HuH-7 (cell line): ENCODE data around the gene ZNF780B.
"Not testable (repeated sequence)": the region's sequence is repeated elsewhere in the genome, so short reads cannot be mapped to it uniquely, and the experiment has no call there.

ENCODE experiments used
- DNase-seq: peaks from one replicate; pipeline ENCODE4 v3.0.0; 2011; ENCODE audit warnings: low spot score

Gene ZNF780B

DNA sequence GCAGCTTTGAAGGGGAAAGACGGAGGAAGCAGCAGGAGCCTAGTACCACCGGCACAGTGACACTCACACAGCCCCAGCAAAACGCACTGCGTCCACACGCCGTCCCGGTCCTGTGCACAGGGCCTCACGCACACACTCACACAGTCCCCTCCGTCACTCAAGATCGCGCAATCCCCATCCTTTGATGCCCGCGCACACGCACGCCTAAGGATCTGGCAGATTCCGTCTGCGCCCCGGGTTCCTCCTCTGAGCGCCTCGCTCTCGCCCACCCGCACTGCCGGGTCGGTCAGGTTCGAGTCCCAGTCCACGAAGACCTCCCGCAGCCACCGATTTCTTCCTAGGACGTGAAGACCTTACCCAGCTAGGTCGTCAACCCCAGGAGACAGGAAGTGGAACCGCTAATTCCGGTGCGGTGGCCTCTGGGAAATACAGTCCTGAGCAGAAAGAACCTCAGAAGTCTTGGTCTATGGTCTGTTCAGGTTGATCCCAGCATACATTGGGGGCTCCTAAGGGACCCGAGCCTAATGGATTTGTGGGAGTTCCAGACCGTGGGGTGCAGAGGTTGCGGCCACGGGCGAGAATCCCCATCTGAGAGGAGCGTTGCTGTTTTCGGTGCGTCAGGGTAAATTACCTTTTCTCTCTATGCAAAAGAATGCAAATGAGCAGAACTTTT is at the start of gene ZNF780B:
TSS of gene ZNF780B (minus strand) at position 400 of the 673 bp plus-strand sequence. CDS start 5,899 bp downstream, outside the sequence.
- DNase-seq = peak; percentile 78

- DNase-seq = no peak
These were observed 48.7 kb upstream of the ZNF780B start for GRCh38 chr19:40104754-40105153.

GRCh38 chr19:40103600-40103999 is 47.6 kb upstream of the ZNF780B start:
- no peak for DNase-seq

DNA sequence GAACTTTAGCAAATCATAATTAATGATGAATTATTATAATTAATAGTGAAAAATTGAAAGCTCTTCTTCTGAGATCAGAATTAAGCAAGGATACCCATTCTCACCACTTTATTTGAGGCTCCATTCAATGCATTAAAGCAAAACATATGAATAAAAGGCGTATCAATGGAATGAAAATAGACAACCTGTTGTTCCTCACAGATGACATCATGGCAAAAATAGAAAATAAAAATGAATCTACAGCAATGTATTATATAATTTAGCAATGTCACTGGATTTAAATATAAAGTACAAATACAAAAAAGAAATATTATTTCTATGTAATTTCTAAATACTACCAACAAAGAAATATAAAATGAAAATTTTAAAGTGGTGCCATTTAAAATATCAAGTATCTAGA is 45.8 kb upstream of the ZNF780B start:
- no peak for DNase-seq

DNA sequence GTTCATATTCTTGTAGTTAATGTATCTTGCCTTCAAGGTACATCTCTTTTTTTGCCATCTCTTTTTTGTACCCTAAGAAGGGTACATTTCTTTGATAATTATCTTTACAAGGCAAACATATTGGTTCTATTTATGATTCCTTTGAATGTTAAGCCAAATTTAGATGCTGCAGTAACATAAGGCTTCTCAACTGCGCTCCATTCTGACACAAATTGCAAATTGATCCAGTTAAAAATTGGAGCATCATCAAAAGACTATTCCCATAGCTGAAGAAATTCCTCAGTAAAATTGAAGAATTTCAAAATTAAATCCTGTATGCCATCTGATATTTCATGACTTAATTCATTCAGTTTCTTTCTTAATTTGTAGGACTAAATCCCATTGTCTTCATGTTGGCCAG is 37.4 kb upstream of the ZNF780B start:
- no peak for DNase-seq

- no peak for DNase-seq
These were observed 35.4 kb upstream of the ZNF780B start for GRCh38 chr19:40091205-40092129.

DNA sequence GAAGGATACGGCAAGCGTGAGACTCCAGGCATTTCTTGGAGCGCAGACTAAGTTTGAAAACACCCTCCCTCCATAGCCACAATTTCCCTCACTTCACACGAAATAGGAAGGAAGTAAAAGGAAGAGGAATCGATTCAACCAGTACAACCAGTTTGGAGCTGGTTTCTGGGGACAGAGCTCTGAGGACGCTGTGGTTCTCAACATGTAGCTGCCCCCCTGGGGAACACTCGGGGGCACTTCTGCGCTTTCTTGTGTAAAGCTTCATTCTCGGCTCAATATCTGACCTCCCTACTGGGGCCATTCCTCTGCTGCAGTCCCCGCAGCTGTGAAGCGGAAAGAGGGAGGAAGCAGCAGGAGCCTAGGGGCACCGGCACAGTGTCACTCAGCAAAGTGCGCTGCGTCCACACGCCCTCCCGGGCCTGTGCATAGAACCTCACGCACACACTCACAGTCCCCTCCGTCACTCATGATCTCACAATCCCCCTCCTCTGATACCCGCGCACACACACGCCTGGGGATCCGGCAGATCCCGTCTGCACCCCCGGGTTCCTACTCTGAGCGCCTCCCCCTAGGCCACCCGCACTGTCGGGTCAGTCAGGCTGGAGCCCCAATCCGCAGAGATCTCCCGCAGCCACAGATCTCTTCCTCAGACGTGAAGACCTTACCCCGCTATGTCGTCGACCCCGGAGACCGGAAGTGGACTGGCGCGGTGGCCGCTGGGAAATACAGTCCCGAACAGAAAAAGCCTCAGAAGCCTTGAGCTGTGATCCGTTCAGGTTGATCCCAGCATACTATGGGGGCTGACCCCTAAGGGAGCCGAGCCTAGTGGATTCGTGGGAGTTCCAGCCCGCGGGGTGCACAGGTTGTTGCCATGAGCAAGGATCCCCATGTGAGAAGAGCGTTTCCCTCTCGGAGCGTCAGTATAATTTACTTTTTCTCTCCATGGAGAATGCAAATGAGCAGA is 34.5 kb upstream of the ZNF780B start, which contains the start of gene ZNF780A:
TSS of gene ZNF780A (minus strand) at position 703 of the 964 bp plus-strand sequence. CDS start 6,190 bp downstream, outside the sequence.
- DNase-seq = peak; percentile 85

DNA sequence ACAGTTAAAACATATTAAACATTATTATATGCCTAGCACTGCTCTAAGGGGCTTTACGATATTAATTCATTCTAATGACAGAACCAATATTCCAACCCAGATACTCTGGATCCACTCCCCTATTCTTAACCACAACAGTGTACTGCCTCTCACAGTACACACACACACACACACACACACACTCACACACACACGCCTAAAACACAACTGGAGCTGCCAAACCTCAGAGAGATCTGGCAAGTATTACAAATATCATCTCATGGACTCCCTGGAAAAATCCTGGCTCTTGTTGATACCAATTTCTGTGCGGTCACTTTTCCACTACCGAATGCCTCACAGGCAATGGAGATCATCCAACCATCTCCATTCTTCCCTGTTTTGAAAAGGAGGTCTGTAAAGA is 33.4 kb upstream of the ZNF780B start:
- DNase-seq = no peak

DNA sequence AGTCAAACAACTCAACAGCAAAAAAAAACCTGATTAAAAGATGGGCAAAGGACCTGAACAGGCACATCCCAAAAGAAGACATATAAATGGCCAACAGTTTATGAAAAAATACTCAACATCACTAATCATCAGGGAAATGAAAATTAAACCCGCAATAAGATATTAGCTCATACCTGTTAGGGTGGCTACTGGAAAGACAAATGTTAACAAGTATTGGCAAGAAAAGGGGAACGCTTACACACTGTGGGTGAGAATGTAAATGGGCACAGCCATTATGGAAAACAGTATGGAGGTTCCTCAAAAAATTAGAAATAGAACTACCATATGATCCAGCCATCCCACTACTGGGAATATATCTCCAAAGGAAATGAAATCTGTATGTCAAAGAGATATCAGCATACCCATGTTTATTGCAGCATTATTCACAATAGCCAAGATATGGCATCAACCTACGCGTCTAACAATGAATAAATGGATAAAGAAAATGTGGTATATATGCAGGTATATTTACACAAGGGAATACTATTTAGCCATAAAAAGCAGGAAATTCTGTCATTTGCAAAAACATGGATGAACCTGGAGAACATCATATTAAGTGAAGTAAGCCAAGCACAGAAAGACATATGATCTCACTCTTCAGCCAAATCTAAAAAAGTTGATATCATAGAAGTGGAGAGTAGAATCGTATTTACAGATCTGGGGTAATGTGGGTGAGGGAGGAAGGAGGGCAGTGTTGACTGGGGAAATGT is 32.4 kb upstream of the ZNF780B start:
- no peak for DNase-seq

DNA sequence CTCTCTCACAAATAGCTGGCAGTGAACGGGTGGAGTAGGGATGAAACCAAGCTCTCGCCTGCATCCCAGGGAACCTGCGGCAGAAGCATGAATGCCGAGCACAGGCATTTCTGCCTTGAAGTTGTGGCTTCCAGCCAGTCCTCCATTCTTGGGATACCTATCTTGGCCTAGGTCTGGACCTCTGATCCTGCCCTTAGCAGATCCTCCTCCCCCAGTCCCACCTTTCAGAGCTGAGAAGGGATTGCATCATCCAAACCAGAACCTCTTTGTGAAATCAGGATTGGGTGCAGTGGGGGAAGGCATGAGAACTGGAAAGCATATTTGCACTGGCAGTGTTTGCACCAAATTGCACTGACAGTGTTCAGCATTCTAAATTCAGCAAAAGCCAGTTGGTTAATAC is 28.9 kb upstream of the ZNF780B start:
- no peak for DNase-seq

GRCh38 chr19:40081411-40081810 is 25.4 kb upstream of the ZNF780B start:
- DNase-seq = no peak

DNA sequence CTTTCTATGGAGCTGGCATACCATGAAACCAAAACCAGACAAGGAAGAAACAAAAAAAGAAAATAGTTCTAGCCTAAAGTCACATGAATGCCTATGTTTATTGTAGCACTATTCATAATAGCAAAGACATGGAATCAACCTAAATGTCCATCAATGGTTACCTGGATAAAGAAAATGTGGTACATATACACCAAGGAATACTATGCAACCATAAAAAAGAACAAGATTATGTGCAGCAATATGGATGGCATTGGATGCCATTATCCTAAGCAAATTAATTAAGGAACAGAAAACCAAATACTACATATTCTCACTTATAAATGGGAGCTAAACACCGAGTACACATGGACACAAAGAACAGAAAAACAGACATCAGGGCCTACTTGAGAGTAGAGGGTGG is 24.3 kb upstream of the ZNF780B start:
- no peak for DNase-seq

DNA sequence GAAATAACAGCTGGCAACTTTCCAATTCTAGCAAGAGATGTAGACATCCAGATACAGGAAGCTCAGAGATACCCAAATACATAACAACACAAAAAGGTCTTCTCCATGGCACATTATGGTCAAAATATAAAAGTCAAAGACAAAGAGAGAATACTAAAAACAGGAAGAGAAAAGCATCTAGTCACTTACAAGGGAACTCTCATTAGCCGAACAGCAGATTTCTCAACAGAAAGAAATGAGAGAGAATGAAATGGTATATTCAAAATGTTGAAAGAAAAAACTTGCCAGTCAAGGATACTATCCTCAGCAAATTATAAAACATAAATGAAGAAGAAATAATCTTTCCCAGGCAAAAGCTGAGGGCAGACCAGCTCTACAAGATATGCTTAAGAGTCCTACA is 22.3 kb upstream of the ZNF780B start:
- no peak for DNase-seq

- DNase-seq = no peak
These were observed 14.0 kb upstream of the ZNF780B start for GRCh38 chr19:40070058-40070457.

DNA sequence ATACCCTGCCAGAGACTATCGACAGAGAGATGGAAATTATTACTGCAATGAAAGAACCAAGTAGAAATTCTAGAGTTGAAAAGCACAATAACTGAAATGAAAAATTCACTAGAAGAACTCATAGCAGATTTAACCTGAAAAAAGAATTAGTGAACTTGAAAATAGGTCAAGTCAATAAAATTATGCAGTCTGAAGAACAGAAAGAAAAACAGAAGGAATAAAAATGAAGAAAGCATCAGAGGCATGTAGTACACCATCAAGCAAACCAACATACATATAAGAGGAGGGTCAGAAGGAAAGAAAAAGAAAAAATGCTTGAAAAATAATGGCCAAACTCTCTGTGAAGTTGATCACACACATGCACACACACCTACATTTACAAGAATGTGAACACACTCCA is 3.6 kb upstream of the ZNF780B start:
- no peak for DNase-seq

GRCh38 chr19:40057166-40057565 is 1.1 kb upstream of the ZNF780B start:
- no peak for DNase-seq

DNA sequence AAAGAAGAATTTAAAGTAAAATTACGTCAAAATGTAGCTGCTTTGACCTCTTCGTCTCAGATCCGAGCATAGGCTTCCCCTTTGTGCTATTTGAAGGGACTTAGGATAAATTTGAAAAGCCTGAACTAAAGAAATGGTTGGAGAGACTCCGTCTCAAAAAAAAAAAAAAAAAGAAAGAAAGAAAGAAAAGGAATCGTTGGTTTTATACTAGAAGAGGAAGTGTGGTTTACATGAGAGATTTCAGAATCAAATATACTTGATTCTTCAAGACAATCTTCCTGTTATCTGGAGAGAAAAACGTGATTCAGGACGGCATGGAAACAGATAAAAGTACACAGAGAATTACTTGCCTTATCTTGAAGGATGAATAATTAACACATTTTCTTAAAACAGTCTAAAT is 474 bp upstream of the ZNF780B start:
- no peak for DNase-seq

GRCh38 chr19:40055049-40055448 is 982 bp downstream of the ZNF780B start:
- no peak for DNase-seq

DNA sequence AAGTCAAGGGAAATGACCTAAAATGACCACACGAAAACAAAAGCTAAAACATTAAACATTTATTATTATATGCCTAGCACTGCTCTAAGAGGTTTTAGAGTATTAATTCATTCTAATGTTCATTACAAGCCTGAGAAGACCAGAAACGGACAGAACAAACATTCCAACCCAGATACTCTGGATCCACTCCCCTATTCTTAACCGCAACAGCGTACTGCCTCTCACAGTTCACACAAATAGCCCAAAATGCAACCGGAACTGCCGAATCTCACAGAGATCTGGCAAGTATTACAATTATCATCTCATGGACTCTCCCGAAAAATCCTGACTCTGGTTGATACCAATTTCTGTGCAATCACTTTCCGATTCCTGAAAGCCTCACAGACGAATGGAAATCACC is 1.4 kb downstream of the ZNF780B start:
- DNase-seq = no peak

DNA sequence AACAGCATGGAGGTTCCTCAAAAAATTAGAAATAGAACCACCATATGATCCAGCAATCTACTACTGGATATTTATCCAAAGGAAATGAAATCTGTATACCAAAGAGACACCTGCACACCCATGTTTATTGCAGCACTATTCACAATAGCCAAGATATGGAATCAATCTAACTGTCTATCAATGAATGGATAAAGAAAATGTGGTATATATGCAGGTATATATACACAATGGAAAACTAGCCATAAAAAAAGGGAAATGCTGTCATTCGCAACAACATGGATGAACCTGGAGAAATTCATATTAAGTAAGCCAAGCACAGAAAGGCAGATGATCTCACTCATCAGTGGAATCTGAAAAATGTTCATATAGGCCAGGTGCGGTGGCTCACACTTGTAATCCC is 2.5 kb downstream of the ZNF780B start:
- no peak for DNase-seq

- DNase-seq = not testable (repeated sequence)
These were observed 14.3 kb downstream of the ZNF780B start for GRCh38 chr19:40041718-40042117.
